ENCODE data around the gene NOXA1. TPM values are rescaled to one million over a fixed set of nuclear protein-coding genes. Genes with fewer than 3 reads are reported as not detected.

NOXA1 gene
- polyA plus RNA-seq, 3 donors, result 4.8 to 15.9 (median 6.0) TPM

DNA sequence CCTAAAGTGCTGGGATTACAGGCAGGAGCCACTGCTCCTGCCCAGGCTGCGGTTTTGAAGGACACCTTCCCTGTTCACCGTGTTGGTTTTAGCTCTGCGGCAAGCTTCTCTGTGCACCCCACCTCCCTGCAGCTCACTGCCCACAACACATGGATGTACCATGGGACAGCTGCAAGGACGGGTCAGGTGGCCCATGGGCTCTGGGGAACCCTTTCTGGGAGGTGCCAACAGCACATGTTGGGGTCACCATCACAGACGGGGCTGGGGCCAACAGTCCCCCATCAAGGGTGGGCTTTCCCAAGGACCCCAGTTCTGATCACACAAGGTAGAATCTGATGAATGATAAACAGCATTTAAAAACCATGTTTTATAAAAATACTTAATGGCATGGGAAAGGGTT, 7.7 kb upstream of the NOXA1 start:
- DNase-seq (ENCODE audit: extremely low read depth in 1 of 11, low read depth in 9 of 11, low spot score in 4 of 11), result no peak

- no peak for DNase-seq (ENCODE audit: extremely low read depth in 1 of 11, low read depth in 9 of 11, low spot score in 4 of 11)
Measured at GRCh38 chr9:137416006-137416562, 7.1 kb upstream of the NOXA1 start.

- DNase-seq (ENCODE audit: extremely low read depth in 1 of 11, low read depth in 9 of 11, low spot score in 4 of 11), result no peak
Measured at GRCh38 chr9:137416563-137417151, 6.5 kb upstream of the NOXA1 start.

- DNase-seq (ENCODE audit: extremely low read depth in 1 of 11, low read depth in 9 of 11, low spot score in 4 of 11), result no peak
Measured at GRCh38 chr9:137417161-137418021, 5.8 kb upstream of the NOXA1 start.

GRCh38 chr9:137421838-137422603, 1.2 kb upstream of the NOXA1 start:
- no peak for DNase-seq (ENCODE audit: extremely low read depth in 1 of 11, low read depth in 9 of 11, low spot score in 4 of 11)

DNA sequence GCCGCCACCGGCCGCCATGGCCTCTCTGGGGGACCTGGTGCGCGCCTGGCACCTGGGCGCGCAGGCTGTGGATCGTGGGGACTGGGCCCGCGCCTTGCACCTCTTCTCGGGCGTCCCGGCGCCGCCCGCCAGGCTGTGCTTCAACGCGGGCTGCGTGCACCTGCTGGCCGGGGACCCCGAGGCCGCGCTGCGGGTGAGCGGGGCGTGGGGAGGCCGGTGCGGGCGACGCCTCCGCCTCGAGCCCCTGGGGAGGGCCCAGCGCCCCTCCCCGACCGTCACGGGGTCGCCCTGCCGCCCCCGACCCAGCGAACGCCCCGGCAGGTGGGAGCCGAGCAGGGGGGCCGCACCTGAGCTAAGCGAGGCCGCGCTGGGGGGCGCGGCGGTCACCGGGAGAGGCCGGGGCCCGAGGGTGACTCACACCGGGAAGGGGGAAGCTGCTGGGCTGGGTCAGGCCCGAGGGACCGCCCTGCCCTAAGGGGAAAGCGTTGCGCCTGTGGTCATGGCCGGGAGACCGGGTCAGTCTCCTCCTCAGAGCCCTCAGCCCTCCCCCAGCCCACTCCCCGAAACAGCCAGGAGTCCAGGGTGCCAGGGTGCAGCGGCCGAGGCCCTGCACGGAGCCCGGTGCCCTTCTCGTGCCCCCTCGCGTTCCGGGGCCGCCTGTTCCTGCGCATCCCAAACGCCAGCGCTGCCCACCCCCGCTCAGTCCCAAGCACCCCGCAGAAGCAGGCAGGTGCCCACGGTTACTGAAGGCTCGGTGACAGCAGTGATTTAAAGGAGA, 510 bp downstream of the NOXA1 start:
- DNase-seq (ENCODE audit: extremely low read depth in 1 of 11, low read depth in 9 of 11, low spot score in 4 of 11), result no peak

- DNase-seq (ENCODE audit: extremely low read depth in 1 of 11, low read depth in 9 of 11, low spot score in 4 of 11), result no peak
Measured at GRCh38 chr9:137426018-137426681, 3.0 kb downstream of the NOXA1 start.

- no peak for DNase-seq (ENCODE audit: extremely low read depth in 1 of 11, low read depth in 9 of 11, low spot score in 4 of 11)
Measured at GRCh38 chr9:137427454-137428310, 4.5 kb downstream of the NOXA1 start.

- DNase-seq (ENCODE audit: extremely low read depth in 1 of 11, low read depth in 9 of 11, low spot score in 4 of 11), result no peak
Measured at GRCh38 chr9:137428311-137428630, 5.1 kb downstream of the NOXA1 start.

GRCh38 chr9:137428841-137429545, 5.8 kb downstream of the NOXA1 start:
- no peak for DNase-seq (ENCODE audit: extremely low read depth in 1 of 11, low read depth in 9 of 11, low spot score in 4 of 11)

- DNase-seq (ENCODE audit: extremely low read depth in 1 of 11, low read depth in 9 of 11, low spot score in 4 of 11), result no peak
Measured at GRCh38 chr9:137429546-137429890, 6.3 kb downstream of the NOXA1 start.

DNA sequence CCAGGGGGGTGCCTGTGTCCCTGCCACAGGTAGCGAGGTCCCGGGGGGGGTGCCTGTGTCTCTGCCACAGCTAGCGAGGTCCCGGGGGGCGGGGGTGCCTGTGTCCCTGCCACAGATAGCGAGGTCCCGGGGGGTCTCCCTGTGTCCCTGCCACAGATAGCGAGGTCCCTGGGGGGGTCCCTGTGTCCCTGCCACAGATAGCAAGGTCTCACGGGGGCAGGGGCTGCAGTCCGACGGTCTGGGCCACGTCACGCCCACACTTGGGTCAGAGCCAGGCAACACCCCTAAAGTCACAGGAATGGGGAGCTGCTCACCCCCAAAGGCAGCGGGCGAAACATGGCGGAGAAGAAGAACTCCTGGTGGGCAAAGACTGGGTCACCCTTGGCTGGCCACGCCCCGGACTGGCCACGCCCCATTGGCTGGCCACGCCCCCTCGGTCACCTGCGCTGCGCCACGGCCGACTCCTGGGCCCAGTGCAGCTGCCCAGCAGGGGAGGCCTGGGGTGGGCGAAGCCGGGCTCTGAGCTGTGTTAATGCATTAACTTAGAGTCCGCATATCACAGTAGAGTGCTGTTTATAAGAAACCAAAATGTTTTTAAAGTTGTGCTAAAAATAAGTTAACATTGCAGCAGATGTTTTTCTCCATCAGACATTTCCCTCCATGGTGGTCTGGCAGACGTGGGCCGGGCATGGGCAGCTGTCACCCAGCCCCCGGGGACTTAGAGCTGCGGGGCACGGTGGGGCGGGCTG, 7.0 kb downstream of the NOXA1 start:
- DNase-seq (ENCODE audit: extremely low read depth in 1 of 11, low read depth in 9 of 11, low spot score in 4 of 11), result no peak

DNA sequence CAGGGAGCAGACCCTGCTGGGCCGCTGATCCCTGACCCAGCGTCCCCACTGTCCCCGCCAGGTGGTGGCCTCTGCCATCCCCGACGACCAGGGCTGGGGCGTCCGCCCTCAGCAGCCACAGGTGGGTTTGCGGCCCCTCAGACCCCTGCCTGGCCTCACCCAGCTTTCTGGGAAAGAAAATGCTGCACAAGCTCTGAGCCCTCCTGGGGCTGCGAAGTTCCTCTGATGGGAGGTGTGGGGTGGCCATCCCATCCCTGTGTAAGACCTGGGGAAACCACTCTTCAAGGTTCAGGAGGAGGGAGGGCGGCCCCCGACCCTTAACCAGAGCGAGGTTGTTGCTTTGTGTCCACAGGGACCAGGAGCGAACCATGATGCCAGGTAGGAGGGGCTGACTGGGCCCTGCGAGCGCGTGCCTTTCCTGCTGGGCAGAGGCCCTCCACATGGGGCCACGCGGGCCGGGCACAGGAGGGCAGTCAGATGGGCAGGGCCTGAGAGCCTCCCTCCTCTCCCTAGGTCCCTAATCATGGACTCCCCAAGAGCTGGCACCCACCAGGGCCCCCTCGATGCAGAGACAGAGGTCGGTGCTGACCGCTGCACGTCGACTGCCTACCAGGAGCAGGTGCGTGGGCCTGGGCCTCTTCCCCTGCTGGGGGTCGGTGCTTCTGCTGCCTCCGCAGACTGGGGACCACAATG, 7.7 kb downstream of the NOXA1 start:
- no peak for DNase-seq (ENCODE audit: extremely low read depth in 1 of 11, low read depth in 9 of 11, low spot score in 4 of 11)

GRCh38 chr9:137431416-137431931, 8.3 kb downstream of the NOXA1 start:
- no peak for DNase-seq (ENCODE audit: extremely low read depth in 1 of 11, low read depth in 9 of 11, low spot score in 4 of 11)

GRCh38 chr9:137432687-137433348, 9.6 kb downstream of the NOXA1 start:
- no peak for DNase-seq (ENCODE audit: extremely low read depth in 1 of 11, low read depth in 9 of 11, low spot score in 4 of 11)
